Activated T-helper 17 cell treated with anti-CD3 and anti-CD28 coated beads, Interleukin-2, amount 50 U/mL, for 72 hours (primary cell): ENCODE results near the gene WDR70. TPM values are rescaled to one million over a fixed set of nuclear protein-coding genes. Genes with fewer than 3 reads are reported as not detected.
"Not testable (repeated sequence)": the region's sequence is repeated elsewhere in the genome, so short reads cannot be mapped to it uniquely, and the experiment has no call there.

Experiments used
- ATAC-seq: fragments of 150-1000 bp; cut with Tn5 transposase; replicated peaks from 2 replicates; pipeline ENCODE4 v1.10.0; 2021; ENCODE audit warnings: mild to moderate bottlenecking, moderate library complexity
- H3K27ac Mint-ChIP-seq: one replicate; pipeline ENCODE4 v1.8.0; 2022; ENCODE audit warnings: mixed read lengths
- H3K27me3 Mint-ChIP-seq: one replicate; pipeline ENCODE4 v1.8.0; 2022; ENCODE audit warnings: mixed read lengths
- H3K36me3 Mint-ChIP-seq: one replicate; pipeline ENCODE4 v1.8.0; 2022; ENCODE audit warnings: low read depth, mild to moderate bottlenecking, mixed read lengths
- H3K4me1 Mint-ChIP-seq: one replicate; pipeline ENCODE4 v1.8.0; 2022; ENCODE audit warnings: mixed read lengths
- H3K4me3 Mint-ChIP-seq: one replicate; pipeline ENCODE4 v1.8.0; 2022; ENCODE audit warnings: mild to moderate bottlenecking, mixed read lengths
- H3K9me3 Mint-ChIP-seq: one replicate; pipeline ENCODE4 v1.8.0; 2022; ENCODE audit warnings: mixed read lengths
- total RNA-seq, 2 donors: library from RNA; stranded (reverse); gene quantifications; one replicate each; pipeline ENCODE4 v1.2.3, GENCODE V29; 2022

Gene WDR70
- total RNA-seq, result 10 to 100 TPM; 20.2 to 39.4 TPM

GRCh38 chr5:37379100-37379628 lies at the start of gene WDR70:
Gene WDR70 (plus strand): TSS chr5:37379318. CDS start chr5:37379368, 50 bp downstream.
- H3K27ac Mint-ChIP-seq, result peak within 1 kb of the TSS; percentile 87
- not testable (repeated sequence) for H3K27me3 Mint-ChIP-seq, H3K9me3 Mint-ChIP-seq, H3K4me1 Mint-ChIP-seq
- H3K36me3 Mint-ChIP-seq, result peaks cover 42% of the 10 kb centered on the region
- H3K4me3 Mint-ChIP-seq, result peak within 1 kb of the TSS; percentile 97
- ATAC-seq, result peak; percentile 98

DNA sequence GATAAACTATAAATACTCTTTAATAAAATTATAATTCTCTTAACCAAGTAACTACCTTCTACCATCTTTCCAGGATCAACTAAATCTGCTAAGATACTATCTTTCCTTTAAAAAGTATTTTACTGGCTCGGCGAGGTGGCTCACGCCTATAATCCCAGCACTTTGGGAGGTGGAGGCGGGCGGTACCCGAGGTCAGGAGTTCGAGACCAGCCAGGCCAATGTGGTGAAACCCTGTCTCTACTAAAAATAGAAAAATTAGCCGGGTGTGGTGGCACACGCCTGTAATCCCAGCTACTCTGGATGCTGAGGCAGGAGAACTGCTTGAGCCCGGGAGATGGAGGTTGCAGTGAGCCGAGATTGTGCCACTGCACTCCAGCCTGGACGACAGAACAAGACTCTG lies 44.4 kb upstream of the WDR70 start:
- peaks cover 92% of the 10 kb centered on the region for H3K36me3 Mint-ChIP-seq
- ATAC-seq, H3K27ac Mint-ChIP-seq, H3K4me3 Mint-ChIP-seq, H3K9me3 Mint-ChIP-seq, H3K4me1 Mint-ChIP-seq, H3K27me3 Mint-ChIP-seq: not testable (repeated sequence)

DNA sequence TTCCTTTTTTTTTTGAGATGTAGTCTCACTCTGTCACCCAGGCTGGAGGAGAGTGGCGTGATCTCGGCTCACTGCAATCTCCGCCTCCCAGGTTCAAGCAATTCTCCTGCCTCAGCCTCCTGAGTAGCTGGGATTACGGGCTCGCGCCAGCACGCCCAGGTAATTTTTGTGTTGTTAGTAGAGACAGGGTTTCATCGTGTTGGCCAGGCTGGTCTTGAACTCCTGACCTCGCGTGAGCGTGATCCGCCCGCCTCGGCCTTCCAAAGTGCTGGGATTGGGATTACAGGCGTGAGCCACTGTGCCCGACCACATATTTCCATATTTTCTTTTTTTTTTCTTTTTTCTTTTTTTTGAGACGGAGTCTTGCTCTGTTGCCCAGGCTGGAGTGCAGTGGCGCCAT lies 36.4 kb upstream of the WDR70 start:
- not testable (repeated sequence) for ATAC-seq, H3K9me3 Mint-ChIP-seq

DNA sequence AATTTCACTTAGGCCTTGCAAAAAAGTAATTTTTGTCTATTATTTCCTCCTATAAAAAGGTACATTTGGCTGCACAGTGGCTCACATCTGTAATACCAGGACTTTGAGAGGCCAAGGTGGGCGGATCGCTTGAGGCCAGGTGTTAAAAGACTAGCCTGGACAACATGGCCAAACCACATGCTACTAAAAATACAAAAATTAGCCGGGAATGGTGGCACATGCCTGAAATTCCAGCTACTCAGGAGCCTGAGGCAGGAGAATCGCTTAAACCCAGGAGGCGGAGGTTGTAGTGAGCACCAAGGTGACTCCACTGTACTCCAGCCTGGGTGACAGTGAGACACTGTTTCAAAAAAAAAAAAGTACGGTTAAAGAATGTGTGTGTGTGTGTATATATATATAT lies 24.0 kb upstream of the WDR70 start:
- Mint-ChIP-seq H3K36me3 (peaks cover 87% of the 10 kb centered on the region), H3K27me3 (no peaks in the 10 kb centered on the region), H3K4me3 (no peak overlapping the region), H3K4me1 (no peaks in the 10 kb centered on the region), H3K9me3 (no peaks in the 10 kb centered on the region), H3K27ac (no peak overlapping the region)
- ATAC-seq, result no peak

More for the DNA sequence above, 36.4 kb upstream of the WDR70 start:
- not testable (repeated sequence) for H3K4me1 Mint-ChIP-seq, H3K27me3 Mint-ChIP-seq, H3K27ac Mint-ChIP-seq, H3K4me3 Mint-ChIP-seq
- peaks cover 96% of the 10 kb centered on the region for H3K36me3 Mint-ChIP-seq

GRCh38 chr5:37370550-37370863 lies 8.6 kb upstream of the WDR70 start:
- peak overlapping the region; percentile 91 for H3K27ac Mint-ChIP-seq
- peak; percentile 46 for ATAC-seq
- H3K4me1 Mint-ChIP-seq, result peaks cover 21% of the 10 kb centered on the region
- H3K4me3 Mint-ChIP-seq, result peak overlapping the region; percentile 96
- no peaks in the 10 kb centered on the region for H3K27me3 Mint-ChIP-seq
- H3K9me3 Mint-ChIP-seq, result no peaks in the 10 kb centered on the region
- H3K36me3 Mint-ChIP-seq, result peaks cover 57% of the 10 kb centered on the region

DNA sequence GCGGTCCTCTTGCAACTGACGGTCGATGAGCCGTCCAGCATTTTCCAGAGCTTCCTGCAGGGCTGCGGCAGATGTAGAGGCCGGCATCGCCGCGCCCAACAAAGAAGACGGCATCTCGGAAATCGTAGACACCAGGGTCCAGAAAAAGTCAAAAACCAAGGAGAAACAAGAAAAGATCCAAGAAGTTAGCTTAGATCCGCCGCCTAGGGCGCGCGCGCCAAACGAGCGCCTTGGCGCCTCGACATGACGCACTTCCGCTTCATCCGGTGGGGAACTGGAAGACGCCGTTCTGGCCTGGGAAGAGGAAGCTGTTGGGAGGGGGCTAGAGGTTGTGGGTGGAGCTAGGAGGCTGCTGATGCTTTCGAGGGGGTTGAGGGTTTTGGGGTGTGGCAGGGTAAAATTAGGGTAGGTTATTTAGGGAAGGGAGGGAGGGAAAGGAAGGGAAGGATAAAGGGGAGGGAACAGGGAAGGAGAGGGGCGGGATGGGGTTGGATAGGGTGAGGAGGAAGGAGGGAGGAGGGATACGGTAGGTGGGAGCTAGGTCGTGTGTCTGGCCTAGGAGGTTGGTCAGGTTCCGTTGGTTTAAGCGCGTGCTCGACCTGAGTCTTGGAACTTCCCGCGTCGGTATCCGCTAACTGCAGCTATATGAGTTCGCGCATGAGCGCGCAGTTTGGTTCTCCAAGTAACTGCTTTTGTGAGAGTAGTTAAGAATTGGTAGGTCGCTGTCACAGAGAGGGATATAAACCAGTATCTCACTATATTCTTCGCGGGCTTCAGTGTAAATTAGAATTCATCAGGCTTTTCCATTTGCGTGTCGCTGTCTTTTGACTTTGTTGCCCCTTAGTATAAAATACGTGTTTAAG lies 8.0 kb upstream of the WDR70 start, which contains the start of gene NUP155:
TSS of gene NUP155 (minus strand) at position 243 of the 863 bp plus-strand sequence. CDS start at position 114, 129 bp downstream.
- Mint-ChIP-seq H3K4me3 (peak within 1 kb of the TSS; percentile 96), H3K9me3 (no peaks in the 10 kb centered on the region), H3K4me1 (peaks cover 21% of the 10 kb centered on the region), H3K36me3 (peaks cover 53% of the 10 kb centered on the region), H3K27me3 (no peaks in the 10 kb centered on the region), H3K27ac (peak within 1 kb of the TSS; percentile 91)
- peak; percentile 96 for ATAC-seq

GRCh38 chr5:37375091-37375490 lies 4.0 kb upstream of the WDR70 start:
- no peaks in the 10 kb centered on the region for H3K27me3 Mint-ChIP-seq
- no peak overlapping the region for H3K4me3 Mint-ChIP-seq
- H3K36me3 Mint-ChIP-seq, result peaks cover 18% of the 10 kb centered on the region
- H3K4me1 Mint-ChIP-seq, result peaks cover 10% of the 10 kb centered on the region
- no peak overlapping the region for H3K27ac Mint-ChIP-seq
- H3K9me3 Mint-ChIP-seq, result no peaks in the 10 kb centered on the region
- no peak for ATAC-seq

DNA sequence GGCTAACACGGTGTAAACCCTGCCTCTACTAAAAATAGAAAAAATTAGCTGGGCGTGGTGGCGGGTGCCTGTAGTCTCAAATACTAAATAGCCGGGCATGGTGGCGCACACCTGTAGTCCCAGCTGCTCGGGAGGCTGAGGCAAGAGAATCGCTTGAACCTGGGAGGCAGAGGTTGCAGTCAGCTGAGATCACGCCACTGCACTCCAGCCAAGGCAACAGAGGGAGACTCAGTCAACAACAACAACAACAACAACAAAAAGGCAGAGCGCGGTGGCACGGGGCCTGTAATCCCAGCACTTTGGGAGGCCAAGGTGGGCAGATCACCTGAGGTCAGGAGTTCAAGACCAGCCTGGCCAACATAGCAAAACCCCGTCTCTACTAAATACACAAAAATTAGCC lies 1.1 kb upstream of the WDR70 start:
- ATAC-seq, H3K27me3 Mint-ChIP-seq, H3K9me3 Mint-ChIP-seq, H3K4me1 Mint-ChIP-seq: not testable (repeated sequence)
- H3K4me3 Mint-ChIP-seq, result peak overlapping the region; percentile 97
- H3K36me3 Mint-ChIP-seq, result peaks cover 31% of the 10 kb centered on the region
- peak overlapping the region; percentile 87 for H3K27ac Mint-ChIP-seq

DNA sequence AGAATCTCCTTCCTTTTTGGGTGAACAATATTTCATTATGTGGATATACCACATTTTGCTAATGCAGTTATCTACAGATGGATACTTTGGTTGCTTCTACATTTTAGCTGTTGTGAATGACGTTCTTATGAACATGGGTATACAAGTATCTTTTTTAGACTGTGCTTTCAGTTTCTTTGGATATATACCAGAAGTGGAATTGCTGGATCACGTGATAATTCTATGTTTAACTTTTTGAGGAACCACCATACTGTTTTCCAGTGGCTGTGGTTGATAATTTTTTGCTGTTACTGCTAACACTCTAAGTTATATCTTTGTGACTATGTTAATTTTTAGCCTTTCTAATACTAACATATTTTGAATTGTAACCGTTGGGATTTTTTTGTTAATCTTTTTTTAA lies 12.5 kb downstream of the WDR70 start:
- Mint-ChIP-seq H3K27me3 (no peaks in the 10 kb centered on the region), H3K4me3 (no peak overlapping the region), H3K27ac (no peak overlapping the region), H3K9me3 (no peaks in the 10 kb centered on the region), H3K4me1 (peaks cover 9% of the 10 kb centered on the region), H3K36me3 (peaks cover 83% of the 10 kb centered on the region)
- ATAC-seq, result no peak

GRCh38 chr5:37396352-37396751 lies 17.2 kb downstream of the WDR70 start:
- H3K36me3 Mint-ChIP-seq, result peaks cover 90% of the 10 kb centered on the region

DNA sequence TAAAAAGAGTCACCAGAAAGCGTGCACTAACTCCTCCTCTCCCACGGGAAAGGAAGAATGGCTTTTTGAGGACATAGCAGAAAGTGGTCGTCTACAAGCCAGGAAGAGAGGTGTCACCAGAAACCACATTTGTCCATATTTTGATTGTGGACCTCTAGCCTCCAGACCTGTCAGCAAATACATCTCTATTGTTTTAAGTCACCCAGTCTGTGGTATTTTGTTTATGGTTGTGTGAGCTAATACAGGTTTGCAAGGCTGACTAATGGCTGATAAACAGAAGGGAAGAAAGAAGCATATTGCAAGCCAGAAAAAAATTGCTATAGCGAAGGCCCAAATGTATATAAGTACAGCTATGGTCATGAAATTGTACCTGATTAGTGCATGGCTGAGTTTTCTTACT lies 21.4 kb downstream of the WDR70 start:
- H3K27me3 Mint-ChIP-seq, result no peaks in the 10 kb centered on the region
- H3K4me1 Mint-ChIP-seq, result no peaks in the 10 kb centered on the region
- no peak for ATAC-seq
- no peak overlapping the region for H3K27ac Mint-ChIP-seq
- H3K4me3 Mint-ChIP-seq, result no peak overlapping the region
- peaks cover 77% of the 10 kb centered on the region for H3K36me3 Mint-ChIP-seq
- H3K9me3 Mint-ChIP-seq, result no peaks in the 10 kb centered on the region

More at GRCh38 chr5:37396352-37396751, 17.2 kb downstream of the WDR70 start:
- Mint-ChIP-seq H3K27me3 (no peaks in the 10 kb centered on the region), H3K4me1 (peaks cover 5% of the 10 kb centered on the region), H3K27ac (no peak overlapping the region), H3K9me3 (no peaks in the 10 kb centered on the region), H3K4me3 (no peak overlapping the region)
- ATAC-seq, result no peak

- Mint-ChIP-seq H3K9me3 (no peaks in the 10 kb centered on the region), H3K27me3 (no peaks in the 10 kb centered on the region), H3K4me1 (no peaks in the 10 kb centered on the region), H3K36me3 (peaks cover 52% of the 10 kb centered on the region), H3K4me3 (no peak overlapping the region), H3K27ac (no peak overlapping the region)
- no peak for ATAC-seq
Observed at GRCh38 chr5:37412515-37412914, 33.4 kb downstream of the WDR70 start.

DNA sequence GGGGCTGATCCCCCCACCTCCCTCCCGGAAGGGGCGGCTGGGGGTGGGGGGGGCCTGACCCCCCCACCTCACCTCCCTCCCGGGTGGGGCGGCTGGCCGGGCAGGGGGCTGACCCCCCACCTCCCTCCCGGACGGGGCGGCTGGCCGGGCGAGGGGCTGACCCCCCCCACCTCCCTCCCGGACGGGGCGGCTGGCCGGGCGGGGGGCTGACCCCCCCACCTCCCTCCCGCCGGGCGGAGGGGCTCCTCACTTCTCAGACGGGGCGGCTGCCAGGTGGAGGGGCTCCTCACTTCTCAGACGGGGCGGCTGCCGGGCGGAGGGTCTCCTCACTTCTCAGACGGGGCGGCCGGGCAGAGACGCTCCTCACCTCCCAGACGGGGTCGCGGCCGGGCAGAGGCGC lies 36.3 kb downstream of the WDR70 start:
- not testable (repeated sequence) for H3K4me3 Mint-ChIP-seq, H3K4me1 Mint-ChIP-seq, ATAC-seq, H3K27ac Mint-ChIP-seq, H3K9me3 Mint-ChIP-seq, H3K27me3 Mint-ChIP-seq
- peaks cover 43% of the 10 kb centered on the region for H3K36me3 Mint-ChIP-seq

DNA sequence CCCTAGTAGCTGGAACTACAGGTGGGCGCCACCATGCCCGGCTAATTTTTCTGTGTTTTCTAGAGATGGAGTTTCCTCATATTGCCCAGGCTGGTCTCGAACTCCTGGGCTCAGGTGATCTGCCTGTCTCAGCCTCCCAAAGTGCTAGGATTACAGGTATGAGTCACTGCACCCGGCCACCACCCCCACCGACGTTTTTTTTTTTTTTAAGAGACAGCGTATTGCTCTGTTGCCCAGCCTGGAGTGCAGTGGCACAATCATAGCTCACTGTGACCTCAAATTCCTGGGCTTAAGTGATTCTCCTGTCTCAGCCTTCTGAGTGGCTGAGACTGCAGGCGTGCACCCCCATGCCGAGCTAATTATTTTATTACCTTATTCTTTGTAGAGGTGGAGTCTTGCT lies 38.2 kb downstream of the WDR70 start:
- Mint-ChIP-seq H3K4me3 (no peak overlapping the region), H3K4me1 (no peaks in the 10 kb centered on the region), H3K9me3 (no peaks in the 10 kb centered on the region), H3K27me3 (no peaks in the 10 kb centered on the region), H3K36me3 (peaks cover 40% of the 10 kb centered on the region), H3K27ac (no peak overlapping the region)
- no peak for ATAC-seq

GRCh38 chr5:37424441-37424840 lies 45.3 kb downstream of the WDR70 start:
- no peaks in the 10 kb centered on the region for H3K4me1 Mint-ChIP-seq
- H3K9me3 Mint-ChIP-seq, result no peaks in the 10 kb centered on the region
- no peak for ATAC-seq
- no peaks in the 10 kb centered on the region for H3K27me3 Mint-ChIP-seq
- peaks cover 44% of the 10 kb centered on the region for H3K36me3 Mint-ChIP-seq
- no peak overlapping the region for H3K27ac Mint-ChIP-seq
- no peak overlapping the region for H3K4me3 Mint-ChIP-seq
